Measurements from ENCODE around the gene AMPH. TPM values are rescaled to one million over a fixed set of nuclear protein-coding genes. Genes with fewer than 3 reads are reported as not detected.

Gene AMPH
- total RNA-seq, 1 experiment from 2014 or later = 9.0 TPM

DNA sequence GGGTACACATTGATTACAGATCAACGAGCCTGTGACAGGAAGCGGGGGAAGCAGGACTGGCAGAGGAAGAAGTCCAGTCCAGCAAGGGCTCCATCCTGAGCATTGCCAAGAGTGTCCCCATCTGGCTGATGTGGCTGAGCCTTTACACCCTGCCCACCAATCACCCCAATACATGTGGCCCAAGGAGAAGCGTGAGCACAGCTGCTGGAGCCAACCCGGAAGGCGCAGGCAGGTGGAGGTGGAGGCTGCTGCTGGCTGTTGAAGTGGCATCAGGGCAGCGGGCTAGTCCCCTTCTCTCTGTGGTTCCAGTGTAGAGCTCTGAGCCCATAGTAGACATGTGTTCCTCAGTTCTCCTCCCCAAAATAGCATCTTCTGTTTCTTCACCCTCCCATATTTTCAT lies 6.8 kb upstream of the AMPH start:
- no peak for TF ChIP-seq HMGA2 (CRISPR knock-in tag; IDR thresholded peaks at IDR 0.05)
- TF ChIP-seq, protein P1, sequence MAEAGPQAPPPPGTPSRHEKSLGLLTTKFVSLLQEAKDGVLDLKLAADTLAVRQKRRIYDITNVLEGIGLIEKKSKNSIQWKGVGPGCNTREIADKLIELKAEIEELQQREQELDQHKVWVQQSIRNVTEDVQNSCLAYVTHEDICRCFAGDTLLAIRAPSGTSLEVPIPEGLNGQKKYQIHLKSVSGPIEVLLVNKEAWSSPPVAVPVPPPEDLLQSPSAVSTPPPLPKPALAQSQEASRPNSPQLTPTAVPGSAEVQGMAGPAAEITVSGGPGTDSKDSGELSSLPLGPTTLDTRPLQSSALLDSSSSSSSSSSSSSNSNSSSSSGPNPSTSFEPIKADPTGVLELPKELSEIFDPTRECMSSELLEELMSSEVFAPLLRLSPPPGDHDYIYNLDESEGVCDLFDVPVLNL (CRISPR knock-in tag; IDR thresholded peaks at IDR 0.05; ENCODE audit: borderline replicate concordance, low read depth) = no peak
- TF ChIP-seq JAZF1 (CRISPR knock-in tag; IDR thresholded peaks at IDR 0.05) = no peak
- TF ChIP-seq, protein P2, sequence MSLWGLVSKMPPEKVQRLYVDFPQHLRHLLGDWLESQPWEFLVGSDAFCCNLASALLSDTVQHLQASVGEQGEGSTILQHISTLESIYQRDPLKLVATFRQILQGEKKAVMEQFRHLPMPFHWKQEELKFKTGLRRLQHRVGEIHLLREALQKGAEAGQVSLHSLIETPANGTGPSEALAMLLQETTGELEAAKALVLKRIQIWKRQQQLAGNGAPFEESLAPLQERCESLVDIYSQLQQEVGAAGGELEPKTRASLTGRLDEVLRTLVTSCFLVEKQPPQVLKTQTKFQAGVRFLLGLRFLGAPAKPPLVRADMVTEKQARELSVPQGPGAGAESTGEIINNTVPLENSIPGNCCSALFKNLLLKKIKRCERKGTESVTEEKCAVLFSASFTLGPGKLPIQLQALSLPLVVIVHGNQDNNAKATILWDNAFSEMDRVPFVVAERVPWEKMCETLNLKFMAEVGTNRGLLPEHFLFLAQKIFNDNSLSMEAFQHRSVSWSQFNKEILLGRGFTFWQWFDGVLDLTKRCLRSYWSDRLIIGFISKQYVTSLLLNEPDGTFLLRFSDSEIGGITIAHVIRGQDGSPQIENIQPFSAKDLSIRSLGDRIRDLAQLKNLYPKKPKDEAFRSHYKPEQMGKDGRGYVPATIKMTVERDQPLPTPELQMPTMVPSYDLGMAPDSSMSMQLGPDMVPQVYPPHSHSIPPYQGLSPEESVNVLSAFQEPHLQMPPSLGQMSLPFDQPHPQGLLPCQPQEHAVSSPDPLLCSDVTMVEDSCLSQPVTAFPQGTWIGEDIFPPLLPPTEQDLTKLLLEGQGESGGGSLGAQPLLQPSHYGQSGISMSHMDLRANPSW (CRISPR knock-in tag; conservative IDR thresholded peaks at IDR 0.05; ENCODE audit: low read depth) = no peak
- TF ChIP-seq IRF2 (CRISPR knock-in tag; IDR thresholded peaks at IDR 0.05; ENCODE audit: borderline replicate concordance, low read depth) = no peak
- no peak for TF ChIP-seq CREB1 (CRISPR knock-in tag; IDR thresholded peaks at IDR 0.05)
- TF ChIP-seq SMAD3 (CRISPR knock-in tag; IDR thresholded peaks at IDR 0.05; ENCODE audit: borderline replicate concordance) = no peak
- TF ChIP-seq, protein P3, sequence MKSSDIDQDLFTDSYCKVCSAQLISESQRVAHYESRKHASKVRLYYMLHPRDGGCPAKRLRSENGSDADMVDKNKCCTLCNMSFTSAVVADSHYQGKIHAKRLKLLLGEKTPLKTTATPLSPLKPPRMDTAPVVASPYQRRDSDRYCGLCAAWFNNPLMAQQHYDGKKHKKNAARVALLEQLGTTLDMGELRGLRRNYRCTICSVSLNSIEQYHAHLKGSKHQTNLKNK (CRISPR knock-in tag; IDR thresholded peaks at IDR 0.05) = no peak
- TF ChIP-seq, protein P4, sequence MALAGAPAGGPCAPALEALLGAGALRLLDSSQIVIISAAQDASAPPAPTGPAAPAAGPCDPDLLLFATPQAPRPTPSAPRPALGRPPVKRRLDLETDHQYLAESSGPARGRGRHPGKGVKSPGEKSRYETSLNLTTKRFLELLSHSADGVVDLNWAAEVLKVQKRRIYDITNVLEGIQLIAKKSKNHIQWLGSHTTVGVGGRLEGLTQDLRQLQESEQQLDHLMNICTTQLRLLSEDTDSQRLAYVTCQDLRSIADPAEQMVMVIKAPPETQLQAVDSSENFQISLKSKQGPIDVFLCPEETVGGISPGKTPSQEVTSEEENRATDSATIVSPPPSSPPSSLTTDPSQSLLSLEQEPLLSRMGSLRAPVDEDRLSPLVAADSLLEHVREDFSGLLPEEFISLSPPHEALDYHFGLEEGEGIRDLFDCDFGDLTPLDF (CRISPR knock-in tag; IDR thresholded peaks at IDR 0.05) = no peak
- H3K4me1 Mint-ChIP-seq = no peaks in the 10 kb centered on the region

DNA sequence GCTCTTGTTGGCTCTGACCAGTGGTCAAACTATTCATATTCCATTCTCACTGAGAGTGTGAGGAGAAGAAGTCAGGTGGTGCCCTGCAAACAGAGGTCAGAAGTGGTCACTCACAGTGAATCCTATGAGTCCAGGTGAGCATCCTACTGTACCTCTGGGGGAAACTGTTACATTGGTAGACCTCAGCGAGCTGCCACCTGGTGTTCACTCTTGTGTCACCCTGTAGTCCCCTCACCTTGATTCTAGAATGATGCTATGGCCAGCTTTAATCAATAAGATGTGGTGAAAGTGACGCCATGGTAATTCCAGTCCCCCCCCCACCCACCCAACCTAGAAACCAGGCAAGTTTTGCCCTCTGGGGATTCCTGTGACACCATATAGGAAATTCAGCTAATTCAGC lies 1.2 kb upstream of the AMPH start:
- Mint-ChIP-seq H3K9me3 (no peaks in the 10 kb centered on the region), H3K36me3 (no peaks in the 10 kb centered on the region), H3K27me3 (ENCODE audit: low read depth) (peaks cover 51% of the 10 kb centered on the region), H3K4me3 (peak overlapping the region; percentile 36; the same call in 1 of the 2 replicates), H3K4me1 (peaks cover 13% of the 10 kb centered on the region), H3K27ac (no peak overlapping the region)
- DNase-seq (ENCODE audit: low spot score) (no peak), ATAC-seq (no peak)
- ChIA-PET POLR2A (no interaction called here), CTCF (interaction anchor here (0.5 to 2.7 kb wide), 8 partner anchors 22 to 264 kb away, joined by 3 to 15 read pairs (median 6); no protein-coding TSS in a partner anchor)
- TF ChIP-seq, protein P5, sequence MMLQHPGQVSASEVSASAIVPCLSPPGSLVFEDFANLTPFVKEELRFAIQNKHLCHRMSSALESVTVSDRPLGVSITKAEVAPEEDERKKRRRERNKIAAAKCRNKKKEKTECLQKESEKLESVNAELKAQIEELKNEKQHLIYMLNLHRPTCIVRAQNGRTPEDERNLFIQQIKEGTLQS (CRISPR knock-in tag; conservative IDR thresholded peaks at IDR 0.05) = no peak
- TF ChIP-seq, protein P6, sequence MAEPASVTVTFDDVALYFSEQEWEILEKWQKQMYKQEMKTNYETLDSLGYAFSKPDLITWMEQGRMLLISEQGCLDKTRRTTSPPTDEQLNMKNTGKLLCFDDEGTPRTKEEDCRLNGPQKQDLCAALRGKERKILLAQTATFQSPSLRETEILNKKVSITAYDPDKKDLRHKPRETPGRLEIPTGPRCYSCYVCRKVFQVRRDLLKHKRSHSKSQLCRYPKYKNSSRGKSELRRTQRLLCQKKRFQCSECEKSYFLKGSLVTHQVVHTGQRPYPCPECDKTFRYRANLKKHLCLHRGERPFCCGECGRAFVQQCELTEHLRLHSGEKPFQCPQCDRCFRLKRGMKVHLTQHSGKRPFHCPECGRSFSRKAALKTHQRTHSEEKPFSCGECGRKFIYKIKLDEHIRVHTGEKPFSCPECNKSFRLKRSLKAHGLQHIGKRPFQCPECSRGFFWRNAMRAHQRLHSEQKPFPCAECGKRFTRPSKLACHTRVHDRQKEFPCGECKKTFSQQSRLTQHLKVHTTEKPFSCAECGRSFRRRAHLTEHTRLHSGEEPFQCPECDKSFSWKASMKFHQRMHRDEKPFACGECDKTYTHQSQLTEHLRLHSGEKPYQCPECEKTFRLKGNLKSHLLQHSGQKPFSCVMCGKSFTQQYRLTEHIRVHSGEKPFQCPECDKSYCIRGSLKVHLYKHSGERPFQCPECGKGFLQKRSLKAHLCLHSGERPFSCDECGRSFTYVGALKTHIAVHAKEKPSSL (CRISPR knock-in tag; conservative IDR thresholded peaks at IDR 0.05) = no peak
- TF ChIP-seq, protein P7, sequence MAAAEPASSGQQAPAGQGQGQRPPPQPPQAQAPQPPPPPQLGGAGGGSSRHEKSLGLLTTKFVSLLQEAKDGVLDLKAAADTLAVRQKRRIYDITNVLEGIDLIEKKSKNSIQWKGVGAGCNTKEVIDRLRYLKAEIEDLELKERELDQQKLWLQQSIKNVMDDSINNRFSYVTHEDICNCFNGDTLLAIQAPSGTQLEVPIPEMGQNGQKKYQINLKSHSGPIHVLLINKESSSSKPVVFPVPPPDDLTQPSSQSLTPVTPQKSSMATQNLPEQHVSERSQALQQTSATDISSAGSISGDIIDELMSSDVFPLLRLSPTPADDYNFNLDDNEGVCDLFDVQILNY (CRISPR knock-in tag; IDR thresholded peaks at IDR 0.05) = no peak
- no peak for TF ChIP-seq TEAD4 (CRISPR knock-in tag; IDR thresholded peaks at IDR 0.05)
- TF ChIP-seq SMAD3 (CRISPR knock-in tag; IDR thresholded peaks at IDR 0.05; ENCODE audit: borderline replicate concordance) = no peak
- no peak for TF ChIP-seq ELF4 (CRISPR knock-in tag; IDR thresholded peaks at IDR 0.05; ENCODE audit: low read depth)
- TF ChIP-seq, protein P8, sequence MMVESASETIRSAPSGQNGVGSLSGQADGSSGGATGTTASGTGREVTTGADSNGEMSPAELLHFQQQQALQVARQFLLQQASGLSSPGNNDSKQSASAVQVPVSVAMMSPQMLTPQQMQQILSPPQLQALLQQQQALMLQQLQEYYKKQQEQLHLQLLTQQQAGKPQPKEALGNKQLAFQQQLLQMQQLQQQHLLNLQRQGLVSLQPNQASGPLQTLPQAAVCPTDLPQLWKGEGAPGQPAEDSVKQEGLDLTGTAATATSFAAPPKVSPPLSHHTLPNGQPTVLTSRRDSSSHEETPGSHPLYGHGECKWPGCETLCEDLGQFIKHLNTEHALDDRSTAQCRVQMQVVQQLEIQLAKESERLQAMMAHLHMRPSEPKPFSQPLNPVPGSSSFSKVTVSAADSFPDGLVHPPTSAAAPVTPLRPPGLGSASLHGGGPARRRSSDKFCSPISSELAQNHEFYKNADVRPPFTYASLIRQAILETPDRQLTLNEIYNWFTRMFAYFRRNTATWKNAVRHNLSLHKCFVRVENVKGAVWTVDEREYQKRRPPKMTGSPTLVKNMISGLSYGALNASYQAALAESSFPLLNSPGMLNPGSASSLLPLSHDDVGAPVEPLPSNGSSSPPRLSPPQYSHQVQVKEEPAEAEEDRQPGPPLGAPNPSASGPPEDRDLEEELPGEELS (CRISPR knock-in tag; IDR thresholded peaks at IDR 0.05) = no peak
- no peak for TF ChIP-seq ZNF671 (CRISPR knock-in tag; IDR thresholded peaks at IDR 0.05)
- no peak for TF ChIP-seq NR2C2 (CRISPR knock-in tag; IDR thresholded peaks at IDR 0.05)
- TF ChIP-seq, protein P9, sequence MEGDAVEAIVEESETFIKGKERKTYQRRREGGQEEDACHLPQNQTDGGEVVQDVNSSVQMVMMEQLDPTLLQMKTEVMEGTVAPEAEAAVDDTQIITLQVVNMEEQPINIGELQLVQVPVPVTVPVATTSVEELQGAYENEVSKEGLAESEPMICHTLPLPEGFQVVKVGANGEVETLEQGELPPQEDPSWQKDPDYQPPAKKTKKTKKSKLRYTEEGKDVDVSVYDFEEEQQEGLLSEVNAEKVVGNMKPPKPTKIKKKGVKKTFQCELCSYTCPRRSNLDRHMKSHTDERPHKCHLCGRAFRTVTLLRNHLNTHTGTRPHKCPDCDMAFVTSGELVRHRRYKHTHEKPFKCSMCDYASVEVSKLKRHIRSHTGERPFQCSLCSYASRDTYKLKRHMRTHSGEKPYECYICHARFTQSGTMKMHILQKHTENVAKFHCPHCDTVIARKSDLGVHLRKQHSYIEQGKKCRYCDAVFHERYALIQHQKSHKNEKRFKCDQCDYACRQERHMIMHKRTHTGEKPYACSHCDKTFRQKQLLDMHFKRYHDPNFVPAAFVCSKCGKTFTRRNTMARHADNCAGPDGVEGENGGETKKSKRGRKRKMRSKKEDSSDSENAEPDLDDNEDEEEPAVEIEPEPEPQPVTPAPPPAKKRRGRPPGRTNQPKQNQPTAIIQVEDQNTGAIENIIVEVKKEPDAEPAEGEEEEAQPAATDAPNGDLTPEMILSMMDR (IDR thresholded peaks at IDR 0.05) = no peak
- TF ChIP-seq ATF1 (CRISPR knock-in tag; IDR thresholded peaks at IDR 0.05) = no peak
- no peak for TF ChIP-seq SMAD4 (CRISPR knock-in tag; IDR thresholded peaks at IDR 0.05)
- TF ChIP-seq, protein P10, sequence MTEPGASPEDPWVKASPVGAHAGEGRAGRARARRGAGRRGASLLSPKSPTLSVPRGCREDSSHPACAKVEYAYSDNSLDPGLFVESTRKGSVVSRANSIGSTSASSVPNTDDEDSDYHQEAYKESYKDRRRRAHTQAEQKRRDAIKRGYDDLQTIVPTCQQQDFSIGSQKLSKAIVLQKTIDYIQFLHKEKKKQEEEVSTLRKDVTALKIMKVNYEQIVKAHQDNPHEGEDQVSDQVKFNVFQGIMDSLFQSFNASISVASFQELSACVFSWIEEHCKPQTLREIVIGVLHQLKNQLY (CRISPR knock-in tag; IDR thresholded peaks at IDR 0.05) = no peak
- TF ChIP-seq TP53 (CRISPR knock-in tag; IDR thresholded peaks at IDR 0.05) = no peak

More for the DNA sequence above, 6.8 kb upstream of the AMPH start:
- Mint-ChIP-seq H3K36me3 (no peaks in the 10 kb centered on the region), H3K27ac (no peak overlapping the region), H3K4me3 (no peak overlapping the region), H3K27me3 (ENCODE audit: low read depth) (peaks cover 12% of the 10 kb centered on the region), H3K9me3 (peaks cover 11% of the 10 kb centered on the region)
- DNase-seq (ENCODE audit: low spot score) (no peak), ATAC-seq (no peak)
- ChIA-PET POLR2A (no interaction called here), CTCF (no interaction called here)
